ENCODE data around the gene NEK1.

Gene NEK1

GRCh38 chr4:169366821-169367220, 245.6 kb downstream of the NEK1 start:
- no peak for DNase-seq (ENCODE audit: low read depth)

- no peak for DNase-seq (ENCODE audit: low read depth)
Observed at GRCh38 chr4:169362607-169363006, 249.8 kb downstream of the NEK1 start.

- no peak for DNase-seq (ENCODE audit: low read depth)
Observed at GRCh38 chr4:169361756-169362155, 250.6 kb downstream of the NEK1 start.

GRCh38 chr4:169359961-169360360, 252.4 kb downstream of the NEK1 start:
- no peak for DNase-seq (ENCODE audit: low read depth)

- DNase-seq (ENCODE audit: low read depth), result no peak
Observed at GRCh38 chr4:169352360-169352759, 260.0 kb downstream of the NEK1 start.

- no peak for DNase-seq (ENCODE audit: low read depth)
Observed at GRCh38 chr4:169351872-169352271, 260.5 kb downstream of the NEK1 start.

- DNase-seq (ENCODE audit: low read depth), result no peak
Observed at GRCh38 chr4:169348541-169348940, 263.8 kb downstream of the NEK1 start.

GRCh38 chr4:169346840-169347239, 265.5 kb downstream of the NEK1 start:
- DNase-seq (ENCODE audit: low read depth), result no peak

- DNase-seq (ENCODE audit: low read depth), result no peak
Observed at GRCh38 chr4:169345316-169345721, 267.1 kb downstream of the NEK1 start.

Data from stimulated activated CD8-positive, alpha-beta memory T cell treated with anti-CD3 and anti-CD28 coated beads, Interleukin-15, amount 100 ng/mL, for 1 hour (primary cell).